ENCODE measurements around the gene RALGPS2.

Gene RALGPS2

GRCh38 chr1:178927003-178927402, 202.0 kb downstream of the RALGPS2 start:
- no peak for DNase-seq

GRCh38 chr1:178928041-178928440, 203.0 kb downstream of the RALGPS2 start:
- DNase-seq, result no peak

- DNase-seq, result no peak
Observed at GRCh38 chr1:178928976-178929375, 203.9 kb downstream of the RALGPS2 start.

- no peak for DNase-seq
Observed at GRCh38 chr1:178931858-178932551, 207.0 kb downstream of the RALGPS2 start.

- no peak for DNase-seq
Observed at GRCh38 chr1:178932552-178932906, 207.5 kb downstream of the RALGPS2 start.

GRCh38 chr1:178933105-178933561, 208.1 kb downstream of the RALGPS2 start:
- no peak for DNase-seq

- DNase-seq, result no peak
Observed at GRCh38 chr1:178933709-178934490, 208.9 kb downstream of the RALGPS2 start.

- DNase-seq, result no peak
Observed at GRCh38 chr1:178934546-178934945, 209.5 kb downstream of the RALGPS2 start.

- no peak for DNase-seq
Observed at GRCh38 chr1:178935610-178936009, 210.6 kb downstream of the RALGPS2 start.

- DNase-seq, result no peak
Observed at GRCh38 chr1:178937695-178938094, 212.7 kb downstream of the RALGPS2 start.

GRCh38 chr1:178938101-178938958, 213.3 kb downstream of the RALGPS2 start:
- DNase-seq, result no peak

GRCh38 chr1:178938959-178939317, 213.9 kb downstream of the RALGPS2 start:
- DNase-seq, result no peak

GRCh38 chr1:178939338-178940067, 214.5 kb downstream of the RALGPS2 start:
- no peak for DNase-seq

- no peak for DNase-seq
Observed at GRCh38 chr1:178940068-178940765, 215.2 kb downstream of the RALGPS2 start.

GRCh38 chr1:178941261-178941689, 216.2 kb downstream of the RALGPS2 start:
- DNase-seq, result no peak

GRCh38 chr1:178941849-178942248, 216.8 kb downstream of the RALGPS2 start:
- no peak for DNase-seq

GRCh38 chr1:178942285-178943198, 217.5 kb downstream of the RALGPS2 start:
- DNase-seq, result no peak

- DNase-seq, result no peak
Observed at GRCh38 chr1:178944729-178945128, 219.7 kb downstream of the RALGPS2 start.

GRCh38 chr1:178945763-178946266, 220.8 kb downstream of the RALGPS2 start:
- no peak for DNase-seq

- no peak for DNase-seq
Observed at GRCh38 chr1:178946416-178946815, 221.4 kb downstream of the RALGPS2 start.

Measured in 8988T (cell line).